ENCODE results near the gene PCDHGA1. TPM values are rescaled to one million over a fixed set of nuclear protein-coding genes. Genes with fewer than 3 reads are reported as not detected.

Gene PCDHGA1
- total and polyA plus RNA-seq, 2 experiments from 2014 or later, result 0.33 TPM; not detected in 1

DNA sequence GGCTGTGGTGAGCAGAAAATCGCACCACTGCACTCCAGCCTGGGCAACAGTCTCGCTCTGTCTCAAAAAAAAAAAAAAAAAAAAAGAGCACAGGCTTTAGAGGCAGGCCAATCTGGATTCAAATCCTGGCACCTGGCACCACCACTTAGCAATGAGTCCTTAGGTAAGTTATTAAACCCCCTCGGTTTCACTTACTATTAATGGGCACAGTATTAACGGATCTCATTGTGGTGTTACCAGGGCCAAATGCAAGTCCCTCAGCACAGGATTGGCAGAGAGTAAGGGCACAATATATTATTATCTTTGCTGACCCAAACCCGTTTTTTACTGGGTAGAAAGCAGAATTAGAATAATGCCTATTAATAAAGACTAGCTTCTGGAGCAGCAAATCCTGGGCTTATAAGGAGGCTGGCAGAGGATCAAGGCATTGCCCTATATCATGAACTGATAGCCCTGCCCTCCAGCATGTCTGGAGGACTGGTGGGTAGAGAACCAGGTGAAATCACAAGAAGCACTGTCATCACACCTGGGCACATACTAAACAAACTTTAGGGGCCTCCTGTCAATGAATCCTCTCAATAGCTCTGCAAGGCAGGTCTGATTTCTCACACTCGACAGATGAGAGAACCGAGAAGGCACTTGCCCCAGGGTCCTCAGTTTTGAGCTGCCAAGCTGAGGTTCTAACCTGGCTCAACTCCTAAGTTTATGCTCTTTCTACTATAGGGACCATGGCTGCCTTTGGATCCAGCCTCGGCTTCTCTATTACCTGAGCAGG is 176.3 kb downstream of the PCDHGA1 start:
- H3K9me2 ChIP-seq (replicated peaks; ENCODE audit: insufficient read depth), result no peaks in the 10 kb centered on the region
- H3K27me3 ChIP-seq, result no peaks in the 10 kb centered on the region
- H3K36me3 ChIP-seq (replicated peaks; ENCODE audit: insufficient read depth, low read depth), result no peaks in the 10 kb centered on the region
- TF ChIP-seq, protein P1, sequence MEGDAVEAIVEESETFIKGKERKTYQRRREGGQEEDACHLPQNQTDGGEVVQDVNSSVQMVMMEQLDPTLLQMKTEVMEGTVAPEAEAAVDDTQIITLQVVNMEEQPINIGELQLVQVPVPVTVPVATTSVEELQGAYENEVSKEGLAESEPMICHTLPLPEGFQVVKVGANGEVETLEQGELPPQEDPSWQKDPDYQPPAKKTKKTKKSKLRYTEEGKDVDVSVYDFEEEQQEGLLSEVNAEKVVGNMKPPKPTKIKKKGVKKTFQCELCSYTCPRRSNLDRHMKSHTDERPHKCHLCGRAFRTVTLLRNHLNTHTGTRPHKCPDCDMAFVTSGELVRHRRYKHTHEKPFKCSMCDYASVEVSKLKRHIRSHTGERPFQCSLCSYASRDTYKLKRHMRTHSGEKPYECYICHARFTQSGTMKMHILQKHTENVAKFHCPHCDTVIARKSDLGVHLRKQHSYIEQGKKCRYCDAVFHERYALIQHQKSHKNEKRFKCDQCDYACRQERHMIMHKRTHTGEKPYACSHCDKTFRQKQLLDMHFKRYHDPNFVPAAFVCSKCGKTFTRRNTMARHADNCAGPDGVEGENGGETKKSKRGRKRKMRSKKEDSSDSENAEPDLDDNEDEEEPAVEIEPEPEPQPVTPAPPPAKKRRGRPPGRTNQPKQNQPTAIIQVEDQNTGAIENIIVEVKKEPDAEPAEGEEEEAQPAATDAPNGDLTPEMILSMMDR (IDR thresholded peaks at IDR 0.05; ENCODE audit: poor library complexity), result no peak
- TF ChIP-seq EZH2 (IDR thresholded peaks at IDR 0.05; ENCODE audit: borderline replicate concordance) (no peak), EZH2phosphoT487 (IDR thresholded peaks at IDR 0.05; ENCODE audit: low read depth, severe bottlenecking, unreplicated experiment) (no peak)
- 78% methylated on average over 8 of the region's 8 CpGs for WGBS (ENCODE audit: low lambda C conversion rate, missing lambda C conversion rate)
- no peak for DNase-seq (ENCODE audit: low spot score)
- H3K9me3 ChIP-seq (ENCODE audit: low read depth), result no peaks in the 10 kb centered on the region
- H4K20me1 ChIP-seq (ENCODE audit: insufficient read depth, poor library complexity, severe bottlenecking), result no peaks in the 10 kb centered on the region
- H3K27ac ChIP-seq, result peak overlapping the region; percentile 94
- no peak overlapping the region for H2AFZ ChIP-seq
- H3K4me1 ChIP-seq (ENCODE audit: insufficient read depth), result peaks cover 29% of the 10 kb centered on the region
- peak overlapping the region; percentile 70 for H3K4me2 ChIP-seq
- H3K79me2 ChIP-seq, result no peaks in the 10 kb centered on the region
- H3K4me3 ChIP-seq, result no peak overlapping the region

DNA sequence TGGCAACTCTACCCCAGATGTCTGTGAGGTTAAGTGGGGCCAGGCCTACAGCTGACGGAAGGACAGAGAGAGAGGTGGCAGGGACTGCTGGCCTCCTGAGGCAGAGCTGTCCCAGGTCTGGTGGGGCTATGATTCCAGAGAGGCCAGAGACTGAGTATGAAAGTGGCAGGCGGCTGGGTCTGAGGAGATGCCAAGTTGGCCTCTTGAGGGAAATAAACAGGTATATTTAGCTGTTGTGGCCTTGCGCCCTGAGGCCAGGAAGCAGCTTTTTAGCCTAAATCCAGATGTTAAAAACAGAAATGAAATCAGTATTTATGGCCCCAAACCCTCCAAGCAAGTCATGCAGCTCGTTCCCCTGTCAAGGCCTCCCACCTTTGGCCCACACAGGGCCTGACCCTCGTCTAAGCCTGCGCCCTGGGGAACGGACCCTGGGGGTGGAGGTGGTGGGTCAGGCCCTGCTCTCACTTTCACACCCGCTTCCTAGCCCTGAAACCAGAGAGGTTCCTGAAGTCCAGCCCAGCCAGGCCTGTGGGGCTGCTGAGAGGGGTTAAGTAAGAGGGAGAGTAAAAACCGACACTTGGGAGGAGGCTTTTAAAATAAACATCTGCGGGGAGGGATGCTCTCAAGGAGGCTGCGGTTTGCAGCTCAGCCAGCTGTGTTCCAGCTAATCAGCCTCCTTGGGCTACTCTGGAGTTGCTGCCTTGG is 177.2 kb downstream of the PCDHGA1 start:
- Histone ChIP-seq H3K4me2 (peak overlapping the region; percentile 70), H4K20me1 (ENCODE audit: insufficient read depth, poor library complexity, severe bottlenecking) (no peaks in the 10 kb centered on the region), H3K9me3 (ENCODE audit: low read depth) (no peaks in the 10 kb centered on the region), H3K79me2 (peaks cover 2% of the 10 kb centered on the region), H3K4me3 (no peak overlapping the region), H3K9me2 (replicated peaks; ENCODE audit: insufficient read depth) (no peaks in the 10 kb centered on the region), H3K27ac (peak overlapping the region; percentile 94), H2AFZ (no peak overlapping the region), H3K4me1 (ENCODE audit: insufficient read depth) (peaks cover 29% of the 10 kb centered on the region), H3K36me3 (replicated peaks; ENCODE audit: insufficient read depth, low read depth) (no peaks in the 10 kb centered on the region), H3K27me3 (no peaks in the 10 kb centered on the region)
- peak; percentile 52 for DNase-seq (ENCODE audit: low spot score)
- no peak for TF ChIP-seq EZH2 (IDR thresholded peaks at IDR 0.05; ENCODE audit: borderline replicate concordance)
- TF ChIP-seq EZH2phosphoT487 (IDR thresholded peaks at IDR 0.05; ENCODE audit: low read depth, severe bottlenecking, unreplicated experiment), result no peak
- WGBS (ENCODE audit: low lambda C conversion rate, missing lambda C conversion rate), result 47% methylated on average over 11 of the region's 11 CpGs

DNA sequence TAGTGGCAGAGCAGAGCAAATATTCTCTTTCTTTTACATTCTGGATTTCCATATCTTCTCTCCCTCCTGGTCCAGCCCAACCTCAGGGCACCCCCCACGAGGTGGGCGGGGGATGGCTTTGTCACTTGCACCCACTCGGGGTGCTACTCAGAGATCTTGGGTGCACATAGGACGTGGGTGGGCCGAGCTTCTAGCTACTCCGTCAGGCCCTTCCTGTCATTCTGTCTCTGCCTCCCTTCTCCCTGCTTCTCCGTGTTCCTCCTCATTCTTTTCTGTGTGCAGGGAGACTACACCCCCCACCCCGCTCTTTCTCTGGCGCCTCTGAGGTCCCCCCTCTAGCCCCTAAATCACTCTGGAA is 178.1 kb downstream of the PCDHGA1 start:
- DNase-seq (ENCODE audit: low spot score), result no peak
- peaks cover 35% of the 10 kb centered on the region for H3K4me1 ChIP-seq (ENCODE audit: insufficient read depth)
- H3K27ac ChIP-seq, result peak overlapping the region; percentile 94
- WGBS (ENCODE audit: low lambda C conversion rate, missing lambda C conversion rate), result 23% methylated on average over 9 of the region's 9 CpGs
- H3K9me3 ChIP-seq (ENCODE audit: low read depth), result no peaks in the 10 kb centered on the region
- no peak for TF ChIP-seq EZH2phosphoT487 (IDR thresholded peaks at IDR 0.05; ENCODE audit: low read depth, severe bottlenecking, unreplicated experiment)
- TF ChIP-seq, protein P1 (IDR thresholded peaks at IDR 0.05; ENCODE audit: poor library complexity), result no peak
- no peak for TF ChIP-seq EZH2 (IDR thresholded peaks at IDR 0.05; ENCODE audit: borderline replicate concordance)
- no peak overlapping the region for H3K4me3 ChIP-seq
- no peaks in the 10 kb centered on the region for H3K27me3 ChIP-seq
- peak overlapping the region; percentile 70 for H3K4me2 ChIP-seq
- H3K9me2 ChIP-seq (replicated peaks; ENCODE audit: insufficient read depth), result no peaks in the 10 kb centered on the region
- no peaks in the 10 kb centered on the region for H4K20me1 ChIP-seq (ENCODE audit: insufficient read depth, poor library complexity, severe bottlenecking)
- peaks cover 2% of the 10 kb centered on the region for H3K79me2 ChIP-seq
- H3K36me3 ChIP-seq (replicated peaks; ENCODE audit: insufficient read depth, low read depth), result no peaks in the 10 kb centered on the region
- no peak overlapping the region for H2AFZ ChIP-seq

All from hepatocyte (in vitro differentiated cells).